A673 (cell line): ENCODE data around the gene WDFY4.

Source experiments
- CTCF ChIP-seq: fragments of 300-800, 200-600 bp; sonication (generic); conservative IDR thresholded peaks from 2 replicates; pipeline ENCODE4 v1.5.1; 2017; ENCODE audit warnings: low read depth, mild to moderate bottlenecking, antibody characterized with exemption, low read length, moderate library complexity, mixed read lengths
- EZH2 ChIP-seq: fragments of 200-600 bp; sonication (generic); IDR thresholded peaks from 2 replicates; pipeline ENCODE4 v1.6.1; 2017; ENCODE audit warnings: borderline replicate concordance, low read depth, mild to moderate bottlenecking, mixed read lengths, antibody characterized with exemption, low read length; ENCODE audit not compliant: poor library complexity, severe bottlenecking

GRCh38 chr10:48708144-48708543 is 23.5 kb downstream of the WDFY4 start:
- TF ChIP-seq CTCF (no peak), EZH2 (no peak)
